Testis (tissue), 2 donors: ENCODE results near the gene PLS1.

Source experiments
- POLR2A ChIP-seq: fragments of 450-650 bp; IDR thresholded peaks from one replicate; pipeline ENCODE4 v1.6.1; 2017; ENCODE audit warnings: antibody characterized with exemption, mild to moderate bottlenecking, moderate library complexity
- TF ChIP-seq, protein P1 (sequence below), 3 experiments: fragments of 450-650 bp in 2 of 3; fragments of 200-600 bp in 1 of 3; sonication (generic) in 1 of 3; IDR thresholded peaks; one replicate each; pipeline ENCODE4 v1.5.1; 2016 to 2019; ENCODE audit warnings: antibody characterized with exemption in 3 of 3, mild to moderate bottlenecking in 2 of 3, moderate library complexity in 1 of 3

DNA sequence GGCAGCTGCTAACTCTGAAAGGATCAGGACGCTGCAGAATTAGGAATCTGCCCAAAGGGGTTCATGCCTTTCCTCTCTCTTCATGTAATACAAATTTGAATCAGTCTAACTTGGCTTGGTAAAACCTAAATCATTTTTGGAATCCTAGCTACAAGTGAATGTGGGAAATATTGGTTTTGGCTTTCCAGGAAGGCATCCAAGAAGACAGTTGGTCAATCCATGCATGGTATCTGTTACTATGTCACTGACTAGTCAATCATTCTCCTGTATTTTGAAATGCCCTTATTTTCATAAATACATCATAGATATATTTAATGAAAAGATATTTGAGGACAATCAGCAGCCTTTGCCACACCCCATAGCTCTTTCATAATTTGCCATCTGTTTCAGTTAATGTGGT, 7.5 kb upstream of the PLS1 start:
- TF ChIP-seq, protein P1, sequence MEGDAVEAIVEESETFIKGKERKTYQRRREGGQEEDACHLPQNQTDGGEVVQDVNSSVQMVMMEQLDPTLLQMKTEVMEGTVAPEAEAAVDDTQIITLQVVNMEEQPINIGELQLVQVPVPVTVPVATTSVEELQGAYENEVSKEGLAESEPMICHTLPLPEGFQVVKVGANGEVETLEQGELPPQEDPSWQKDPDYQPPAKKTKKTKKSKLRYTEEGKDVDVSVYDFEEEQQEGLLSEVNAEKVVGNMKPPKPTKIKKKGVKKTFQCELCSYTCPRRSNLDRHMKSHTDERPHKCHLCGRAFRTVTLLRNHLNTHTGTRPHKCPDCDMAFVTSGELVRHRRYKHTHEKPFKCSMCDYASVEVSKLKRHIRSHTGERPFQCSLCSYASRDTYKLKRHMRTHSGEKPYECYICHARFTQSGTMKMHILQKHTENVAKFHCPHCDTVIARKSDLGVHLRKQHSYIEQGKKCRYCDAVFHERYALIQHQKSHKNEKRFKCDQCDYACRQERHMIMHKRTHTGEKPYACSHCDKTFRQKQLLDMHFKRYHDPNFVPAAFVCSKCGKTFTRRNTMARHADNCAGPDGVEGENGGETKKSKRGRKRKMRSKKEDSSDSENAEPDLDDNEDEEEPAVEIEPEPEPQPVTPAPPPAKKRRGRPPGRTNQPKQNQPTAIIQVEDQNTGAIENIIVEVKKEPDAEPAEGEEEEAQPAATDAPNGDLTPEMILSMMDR (IDR thresholded peaks at IDR 0.05), result no peak
- no peak for TF ChIP-seq POLR2A
